HG03558 (cell line): ENCODE data around the gene LRRFIP1.

Experiments used
- ATAC-seq: cut with Tn5 transposase; IDR thresholded peaks from one replicate; pipeline ENCODE4 v1.9.1; 2021; ENCODE audit warnings: moderate number of reproducible peaks; ENCODE audit not compliant: unreplicated experiment; ENCODE audit errors: extremely low read depth

LRRFIP1 gene

DNA sequence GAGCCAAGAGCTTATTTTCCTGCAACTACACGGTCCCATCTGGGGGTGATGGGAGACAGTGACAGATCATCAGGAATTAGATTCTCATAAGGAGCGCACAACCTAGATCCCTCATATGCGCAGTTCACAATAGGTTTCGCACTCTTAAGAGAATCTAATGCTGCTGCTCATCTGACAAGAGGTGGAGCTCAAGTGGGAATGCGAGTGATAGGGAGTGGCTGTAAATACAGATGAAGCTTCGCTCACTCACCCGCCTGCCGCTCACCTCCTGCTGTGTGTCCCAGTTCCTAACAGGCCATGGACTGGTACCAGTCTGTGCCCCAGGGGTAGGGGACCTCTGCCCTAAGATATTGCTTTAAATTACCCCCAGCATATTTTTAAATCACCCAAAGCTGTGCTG, 10.8 kb downstream of the LRRFIP1 start:
- ATAC-seq = no peak

DNA sequence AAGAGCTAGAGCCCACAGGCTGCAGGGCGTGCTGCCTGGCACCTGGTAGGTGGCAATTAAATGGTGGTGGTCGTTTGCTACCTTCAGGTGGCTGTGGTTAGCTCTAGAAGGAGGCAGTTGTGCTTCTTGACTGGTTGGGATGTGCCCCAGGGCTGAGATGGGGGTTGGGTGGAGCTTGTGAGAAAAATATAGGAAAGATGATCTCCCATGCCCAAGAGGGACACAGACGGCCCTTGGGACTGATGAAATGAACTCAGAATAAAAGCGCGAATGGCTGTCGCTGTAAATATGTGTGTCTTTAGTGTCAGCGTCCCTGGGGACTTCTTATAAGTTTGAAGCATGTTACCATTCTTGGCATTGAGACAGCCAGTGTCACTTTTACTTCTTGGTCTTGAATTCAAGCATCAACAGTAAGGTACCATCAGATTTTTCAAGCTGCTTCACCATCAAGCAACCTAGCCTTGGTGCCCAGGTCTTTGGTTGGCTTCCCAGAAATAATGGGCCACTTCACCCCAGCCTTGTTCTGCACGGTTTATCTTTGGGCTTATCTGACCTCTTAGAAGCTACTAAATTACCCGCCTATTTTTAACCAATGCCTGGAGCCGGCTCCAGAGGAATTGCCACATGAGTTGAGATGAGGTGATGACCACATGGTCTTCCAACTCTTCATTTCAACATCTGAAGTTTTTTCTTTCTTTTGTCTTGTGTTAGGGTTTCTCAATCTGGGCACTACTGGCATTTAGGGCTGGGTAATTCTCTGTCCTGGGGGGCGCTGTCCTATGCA, 11.9 kb downstream of the LRRFIP1 start:
- no peak for ATAC-seq

DNA sequence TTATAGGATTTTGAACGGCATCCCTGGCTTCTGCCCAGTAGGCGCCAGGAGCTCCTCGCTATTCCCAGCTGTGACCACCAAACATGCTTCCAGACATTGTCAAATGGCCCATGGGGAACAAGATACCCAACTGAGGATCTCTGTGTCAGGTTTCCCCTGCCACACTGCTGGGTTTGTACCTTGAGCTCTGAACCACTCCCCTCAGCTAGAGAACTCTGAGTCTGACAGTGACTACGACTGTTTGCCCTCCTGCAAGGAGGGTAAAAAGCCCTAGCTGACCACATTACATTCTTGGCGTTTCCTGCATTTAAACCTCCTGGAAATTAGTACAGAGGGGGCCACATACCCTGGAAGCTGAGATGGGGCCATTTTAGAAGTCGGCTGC, 12.4 kb downstream of the LRRFIP1 start:
- no peak for ATAC-seq

DNA sequence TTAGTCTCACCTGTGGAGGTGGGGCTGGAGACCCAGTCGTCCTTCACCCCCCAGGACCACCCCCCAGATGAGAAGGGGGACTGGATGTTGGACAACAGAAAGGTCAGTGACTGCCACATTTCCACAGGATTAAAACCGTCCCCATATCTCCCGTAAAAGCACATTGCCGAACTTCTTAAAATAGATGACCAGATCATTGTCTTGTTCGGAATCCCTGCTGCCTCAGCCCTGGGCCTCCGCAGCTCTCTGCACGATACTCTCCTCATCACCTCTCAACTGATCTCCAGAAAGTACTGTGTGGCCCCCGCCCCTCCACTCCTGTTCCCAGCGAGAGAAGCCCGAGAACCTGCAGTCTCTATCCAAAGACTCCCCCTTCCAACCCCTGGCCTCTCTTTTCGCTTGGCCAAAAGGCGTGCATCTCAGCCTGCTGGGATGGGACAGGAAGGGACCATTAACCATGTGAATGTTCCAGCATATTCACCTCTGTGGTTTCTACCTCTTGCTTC, 13.2 kb downstream of the LRRFIP1 start:
- no peak for ATAC-seq

DNA sequence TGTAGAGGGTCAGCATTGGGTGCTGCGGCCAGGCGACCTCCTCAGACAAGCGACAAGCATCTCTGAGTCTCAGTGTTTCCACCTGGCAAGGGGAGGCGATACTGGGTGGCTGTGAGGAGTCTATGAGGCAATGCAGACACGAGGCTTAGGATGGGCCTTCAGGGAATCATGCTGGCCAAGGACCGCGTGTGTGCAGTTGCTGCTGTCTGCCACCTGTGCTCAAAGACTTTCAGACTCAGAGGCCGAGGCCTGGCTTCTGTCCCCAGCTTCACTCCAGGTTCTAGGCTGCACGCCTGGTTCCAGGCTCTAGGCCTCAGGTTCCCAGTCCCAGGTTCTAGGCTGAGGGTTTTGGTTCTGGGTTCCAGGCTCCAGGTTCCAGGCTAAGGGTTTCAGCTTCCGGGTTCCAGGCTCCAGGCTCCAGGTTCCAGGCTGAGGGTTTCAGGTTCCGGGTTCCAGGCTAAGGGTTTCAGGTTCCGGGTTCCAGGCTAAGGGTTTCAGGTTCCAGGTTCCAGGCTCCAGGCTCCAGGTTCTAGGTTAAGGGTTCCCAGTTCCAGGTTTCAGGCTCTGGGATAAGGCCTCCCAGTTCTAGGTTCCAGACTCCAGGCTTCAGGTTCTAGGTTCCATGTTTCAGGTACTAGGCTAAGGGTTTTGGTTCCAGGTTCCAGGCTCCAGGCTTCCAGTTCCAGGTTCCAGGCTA, 14.8 kb downstream of the LRRFIP1 start:
- no peak for ATAC-seq

DNA sequence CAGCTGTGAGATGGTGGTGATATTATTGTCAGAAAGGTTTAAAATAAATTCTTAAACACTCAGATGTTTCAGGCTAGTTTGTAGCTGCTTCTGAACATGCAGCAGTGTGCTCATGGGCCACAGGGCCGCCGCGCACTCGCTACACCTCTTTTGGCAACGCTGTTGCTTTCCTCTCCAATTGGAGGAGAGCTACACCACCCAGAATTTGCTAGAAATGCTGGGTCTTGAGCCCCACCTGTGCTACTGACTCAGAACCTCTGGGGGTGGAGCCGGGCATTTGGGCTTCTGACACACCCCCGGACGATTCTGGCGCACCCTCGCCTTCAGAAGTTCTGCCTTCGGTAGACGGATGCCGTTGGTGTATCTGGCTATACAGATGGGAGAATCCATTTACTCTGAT, 15.7 kb downstream of the LRRFIP1 start:
- ATAC-seq = no peak

GRCh38 chr2:237643582-237644380, 16.4 kb downstream of the LRRFIP1 start:
- ATAC-seq = no peak

DNA sequence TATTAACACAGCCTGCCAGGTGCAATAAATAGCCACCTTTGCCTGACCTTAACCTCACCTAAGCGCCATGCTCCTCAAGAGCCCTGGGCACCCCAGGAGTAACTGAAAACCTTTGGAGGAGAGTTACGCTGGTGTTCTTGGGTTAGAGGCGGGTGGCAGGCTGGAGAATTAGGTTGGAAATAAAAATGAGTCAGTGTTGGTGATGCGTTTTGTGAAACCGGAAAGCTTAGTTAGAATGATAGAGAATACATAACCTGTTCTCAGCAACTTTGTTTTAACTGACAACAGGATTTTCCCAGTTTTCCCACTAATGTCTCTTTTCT, 17.0 kb downstream of the LRRFIP1 start:
- no peak for ATAC-seq

- no peak for ATAC-seq
These were observed 17.9 kb downstream of the LRRFIP1 start for GRCh38 chr2:237645261-237645660.

DNA sequence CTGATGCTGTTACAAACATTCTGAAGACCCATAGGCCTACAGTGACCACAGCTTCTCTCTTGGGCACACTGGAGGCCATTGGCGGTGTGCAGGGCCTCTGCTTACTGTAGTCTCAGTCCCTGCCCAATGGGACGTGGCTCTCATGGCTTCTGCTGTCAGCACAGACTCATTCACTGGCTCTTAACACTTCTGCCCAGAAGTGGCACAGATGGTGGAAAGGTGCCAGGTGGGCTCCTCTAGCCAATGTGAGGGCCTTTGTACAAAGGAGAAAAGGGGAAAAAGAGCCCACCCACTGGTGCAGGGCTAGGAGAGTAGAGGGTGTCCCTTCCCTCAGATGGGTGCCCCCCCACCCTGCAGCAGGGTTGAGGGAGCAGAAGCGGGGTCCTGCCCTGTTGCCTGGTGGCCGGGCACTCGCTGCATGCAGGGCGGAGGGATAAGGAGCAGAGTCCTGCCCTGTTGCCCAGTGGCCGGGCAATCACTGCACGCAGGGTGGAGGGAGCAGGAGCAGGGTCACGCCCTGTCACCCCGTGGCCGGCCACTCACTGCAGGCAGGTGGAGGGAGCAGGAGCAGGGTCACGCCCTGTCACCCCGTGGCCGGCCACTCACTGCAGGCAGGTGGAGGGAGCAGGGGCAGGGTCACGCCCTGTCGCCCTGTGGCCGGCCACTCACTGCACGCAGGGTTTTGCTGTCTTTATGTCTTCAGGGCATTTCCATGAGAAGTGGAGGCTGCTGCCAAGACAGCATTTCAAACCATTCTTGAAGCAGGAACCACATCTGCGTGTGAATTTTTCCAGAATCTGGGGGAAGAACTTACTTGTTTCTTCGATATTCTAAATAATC, 20.0 kb downstream of the LRRFIP1 start:
- no peak for ATAC-seq

DNA sequence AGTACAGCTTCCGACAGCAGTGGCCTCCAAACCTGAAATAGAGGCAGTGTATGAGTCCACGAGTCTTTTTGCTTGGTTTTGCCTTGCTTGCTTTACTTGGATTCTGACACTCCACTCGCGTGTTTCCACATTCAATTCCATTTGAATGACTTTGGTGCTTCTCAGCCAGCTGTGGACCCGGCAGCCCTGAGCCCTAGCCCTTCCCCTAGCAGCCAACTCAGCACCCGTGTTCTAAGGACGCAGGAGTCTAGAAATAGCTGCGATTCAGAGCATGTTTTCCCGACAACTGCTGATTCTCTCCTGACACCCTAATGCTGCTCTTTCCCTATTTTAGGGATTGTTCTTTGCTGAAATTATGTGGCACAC, 20.6 kb downstream of the LRRFIP1 start:
- no peak for ATAC-seq

- ATAC-seq = no peak
These were observed 22.4 kb downstream of the LRRFIP1 start for GRCh38 chr2:237649541-237650454.

- ATAC-seq = no peak
These were observed 23.1 kb downstream of the LRRFIP1 start for GRCh38 chr2:237650455-237650850.

- no peak for ATAC-seq
These were observed 24.4 kb downstream of the LRRFIP1 start for GRCh38 chr2:237651761-237652160.

GRCh38 chr2:237652181-237652580, 24.8 kb downstream of the LRRFIP1 start:
- no peak for ATAC-seq

GRCh38 chr2:237652854-237653253, 25.5 kb downstream of the LRRFIP1 start:
- ATAC-seq = no peak

- no peak for ATAC-seq
These were observed 26.6 kb downstream of the LRRFIP1 start for GRCh38 chr2:237653776-237654558.

DNA sequence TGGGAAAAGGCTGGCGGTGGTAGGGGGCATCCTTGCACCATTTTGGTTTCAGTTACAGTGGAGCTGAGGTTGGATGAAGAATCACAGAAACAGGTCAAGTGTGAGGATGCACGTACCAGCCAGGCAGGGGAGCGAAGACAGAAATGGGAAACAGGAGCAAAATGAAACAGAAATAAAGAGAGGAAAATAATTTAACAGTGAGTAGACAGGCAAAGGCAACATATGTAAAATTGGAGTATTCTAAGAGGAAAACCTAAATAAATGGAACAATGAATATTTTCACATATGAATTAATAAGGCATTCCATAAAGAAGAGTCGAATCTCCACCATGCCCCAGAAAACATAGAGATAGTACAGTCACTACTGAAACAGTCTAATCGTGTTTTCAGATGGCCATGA, 29.7 kb downstream of the LRRFIP1 start:
- ATAC-seq = no peak
